ENCODE results near the gene GARS1. TPM values are rescaled to one million over a fixed set of nuclear protein-coding genes. Genes with fewer than 3 reads are reported as not detected.

Gene GARS1
- total and polyA plus RNA-seq, 5 experiments from 2014 or later: 64.4 to 130 (median 102) TPM

- DNase-seq (no peak), ATAC-seq (no peak)
- no peaks in the 10 kb centered on the region for H3K9me3 Mint-ChIP-seq
- H3K4me1 Mint-ChIP-seq: no peaks in the 10 kb centered on the region
- H3K27me3 Mint-ChIP-seq: no peaks in the 10 kb centered on the region
- peaks cover 0 to 5% (median 0%) of the 10 kb centered on the region in 3 donors for H3K36me3 Mint-ChIP-seq
- POLR2A ChIA-PET: no interaction called here
- H3K4me3 Mint-ChIP-seq: no peak overlapping the region
- H3K27ac Mint-ChIP-seq: peak overlapping the region in 1 of 10 donors; percentile 89
These were observed 60.7 kb downstream of the GARS1 start for GRCh38 chr7:30655096-30655970.

- POLR2A ChIA-PET: no interaction called here
- Mint-ChIP-seq H3K9me3 (no peaks in the 10 kb centered on the region), H3K4me1 (no peaks in the 10 kb centered on the region), H3K36me3 (peaks cover 0 to 5% (median 0%) of the 10 kb centered on the region in 3 donors), H3K27me3 (no peaks in the 10 kb centered on the region), H3K4me3 (no peak overlapping the region), H3K27ac (no peak overlapping the region)
- ATAC-seq (no peak), DNase-seq (no peak)
These were observed 61.6 kb downstream of the GARS1 start for GRCh38 chr7:30656006-30656957.

GRCh38 chr7:30657131-30657530 lies 62.5 kb downstream of the GARS1 start:
- no peak overlapping the region for H3K4me3 Mint-ChIP-seq
- no peaks in the 10 kb centered on the region for H3K4me1 Mint-ChIP-seq
- POLR2A ChIA-PET: no interaction called here
- DNase-seq (no peak), ATAC-seq (no peak)
- no peaks in the 10 kb centered on the region for H3K9me3 Mint-ChIP-seq
- no peak overlapping the region for H3K27ac Mint-ChIP-seq
- H3K36me3 Mint-ChIP-seq: peaks cover 0 to 5% (median 0%) of the 10 kb centered on the region in 3 donors
- peaks cover 0 to 2% (median 0%) of the 10 kb centered on the region in 5 donors for H3K27me3 Mint-ChIP-seq

GRCh38 chr7:30658479-30659074 lies 63.9 kb downstream of the GARS1 start:
- H3K27ac Mint-ChIP-seq: peak overlapping the region in 2 of 10 donors; percentile 21 to 60
- H3K27me3 Mint-ChIP-seq: peaks cover 0 to 4% (median 0%) of the 10 kb centered on the region in 5 donors
- H3K4me1 Mint-ChIP-seq: no peaks in the 10 kb centered on the region
- H3K9me3 Mint-ChIP-seq: no peaks in the 10 kb centered on the region
- ATAC-seq (no peak), DNase-seq (peak in 1 of 10 donors; percentile 30)
- H3K36me3 Mint-ChIP-seq: peaks cover 0 to 5% (median 0%) of the 10 kb centered on the region in 3 donors
- POLR2A ChIA-PET: no interaction called here
- no peak overlapping the region for H3K4me3 Mint-ChIP-seq

- no peaks in the 10 kb centered on the region for H3K4me1 Mint-ChIP-seq
- DNase-seq: no peak
- H3K9me3 Mint-ChIP-seq: no peaks in the 10 kb centered on the region
- H3K27ac Mint-ChIP-seq: peak overlapping the region in 1 of 10 donors; percentile 24
- H3K27me3 Mint-ChIP-seq: peaks cover 0 to 4% (median 0%) of the 10 kb centered on the region in 5 donors
- ATAC-seq: no peak
- POLR2A ChIA-PET: no interaction called here
- peaks cover 0 to 5% (median 0%) of the 10 kb centered on the region in 3 donors for H3K36me3 Mint-ChIP-seq
- no peak overlapping the region for H3K4me3 Mint-ChIP-seq
These were observed 64.6 kb downstream of the GARS1 start for GRCh38 chr7:30659312-30659711.

GRCh38 chr7:30660331-30661255 lies 65.9 kb downstream of the GARS1 start:
- no peak for ATAC-seq
- Mint-ChIP-seq H3K27me3 (peaks cover 0 to 4% (median 0%) of the 10 kb centered on the region in 5 donors), H3K9me3 (no peaks in the 10 kb centered on the region), H3K36me3 (no peaks in the 10 kb centered on the region), H3K27ac (no peak overlapping the region), H3K4me3 (no peak overlapping the region), H3K4me1 (no peaks in the 10 kb centered on the region)
- peak in 1 of 10 donors; percentile 56 for DNase-seq
- POLR2A ChIA-PET: no interaction called here

GRCh38 chr7:30661926-30662325 lies 67.2 kb downstream of the GARS1 start:
- no peak for DNase-seq
- no peak for ATAC-seq
- Mint-ChIP-seq H3K9me3 (no peaks in the 10 kb centered on the region), H3K4me3 (no peak overlapping the region), H3K4me1 (no peaks in the 10 kb centered on the region), H3K27ac (peak overlapping the region in 1 of 10 donors; percentile 35), H3K27me3 (peaks cover 0 to 4% (median 0%) of the 10 kb centered on the region in 5 donors), H3K36me3 (no peaks in the 10 kb centered on the region)
- POLR2A ChIA-PET: no interaction called here

- DNase-seq (peak in 1 of 10 donors; percentile 49), ATAC-seq (no peak)
- H3K4me1 Mint-ChIP-seq: no peaks in the 10 kb centered on the region
- POLR2A ChIA-PET: no interaction called here
- H3K4me3 Mint-ChIP-seq: no peak overlapping the region
- no peak overlapping the region for H3K27ac Mint-ChIP-seq
- peaks cover 0 to 4% (median 0%) of the 10 kb centered on the region in 5 donors for H3K27me3 Mint-ChIP-seq
- no peaks in the 10 kb centered on the region for H3K36me3 Mint-ChIP-seq
- H3K9me3 Mint-ChIP-seq: no peaks in the 10 kb centered on the region
These were observed 67.8 kb downstream of the GARS1 start for GRCh38 chr7:30662431-30662939.

- H3K4me3 Mint-ChIP-seq: no peak overlapping the region
- no peaks in the 10 kb centered on the region for H3K4me1 Mint-ChIP-seq
- POLR2A ChIA-PET: no interaction called here
- peak in 1 of 10 donors; percentile 38 for DNase-seq
- no peaks in the 10 kb centered on the region for H3K36me3 Mint-ChIP-seq
- no peaks in the 10 kb centered on the region for H3K9me3 Mint-ChIP-seq
- peaks cover 0 to 4% (median 0%) of the 10 kb centered on the region in 5 donors for H3K27me3 Mint-ChIP-seq
- no peak for ATAC-seq
- no peak overlapping the region for H3K27ac Mint-ChIP-seq
These were observed 68.7 kb downstream of the GARS1 start for GRCh38 chr7:30663414-30663813.

GRCh38 chr7:30664184-30664885 lies 69.7 kb downstream of the GARS1 start:
- Mint-ChIP-seq H3K27ac (peak overlapping the region in 1 of 10 donors; percentile 74), H3K36me3 (no peaks in the 10 kb centered on the region), H3K4me1 (no peaks in the 10 kb centered on the region), H3K9me3 (no peaks in the 10 kb centered on the region), H3K27me3 (peaks cover 0 to 4% (median 0%) of the 10 kb centered on the region in 5 donors), H3K4me3 (peak overlapping the region in 1 of 10 donors; percentile 2)
- peak in 1 of 10 donors; percentile 45 for DNase-seq
- POLR2A ChIA-PET: no interaction called here
- no peak for ATAC-seq

GRCh38 chr7:30665043-30665442 lies 70.4 kb downstream of the GARS1 start:
- POLR2A ChIA-PET: no interaction called here
- no peak overlapping the region for H3K4me3 Mint-ChIP-seq
- no peaks in the 10 kb centered on the region for H3K36me3 Mint-ChIP-seq
- H3K9me3 Mint-ChIP-seq: no peaks in the 10 kb centered on the region
- no peaks in the 10 kb centered on the region for H3K4me1 Mint-ChIP-seq
- no peak overlapping the region for H3K27ac Mint-ChIP-seq
- H3K27me3 Mint-ChIP-seq: peaks cover 0 to 4% (median 2%) of the 10 kb centered on the region in 5 donors
- DNase-seq (peak in 1 of 10 donors; percentile 46), ATAC-seq (no peak)

All from naive thymus-derived CD8-positive, alpha-beta T cell (primary cell).